Measurements from ENCODE around the gene KRT5.
"Not testable (repeated sequence)": the region's sequence is repeated elsewhere in the genome, so short reads cannot be mapped to it uniquely, and the experiment has no call there.

KRT5 gene

GRCh38 chr12:52508211-52508610 is 12.0 kb downstream of the KRT5 start:
- Mint-ChIP-seq H3K4me3 (no peak overlapping the region), H3K36me3 (ENCODE audit: low read depth) (no peaks in the 10 kb centered on the region), H3K27ac (no peak overlapping the region), H3K27me3 (ENCODE audit: low read depth) (peaks cover 12% of the 10 kb centered on the region), H3K4me1 (no peaks in the 10 kb centered on the region), H3K9me3 (peaks cover 14% of the 10 kb centered on the region)
- TF ChIP-seq CTCF (IDR thresholded peaks at IDR 0.05; ENCODE audit: unreplicated experiment in 3 of 3): no peak

GRCh38 chr12:52506858-52507715 is 13.1 kb downstream of the KRT5 start:
- Mint-ChIP-seq H3K36me3 (ENCODE audit: low read depth) (no peaks in the 10 kb centered on the region), H3K4me1 (no peaks in the 10 kb centered on the region), H3K4me3 (no peak overlapping the region), H3K27me3 (ENCODE audit: low read depth) (peaks cover 12% of the 10 kb centered on the region), H3K9me3 (peaks cover 14% of the 10 kb centered on the region), H3K27ac (no peak overlapping the region)
- peak; percentile 50 to 62 (median 54) for TF ChIP-seq CTCF (IDR thresholded peaks at IDR 0.05; ENCODE audit: unreplicated experiment in 3 of 3)

GRCh38 chr12:52502877-52503276 is 17.3 kb downstream of the KRT5 start:
- Mint-ChIP-seq H3K4me3 (no peak overlapping the region), H3K36me3 (ENCODE audit: low read depth) (no peaks in the 10 kb centered on the region), H3K27ac (no peak overlapping the region), H3K27me3 (ENCODE audit: low read depth) (peaks cover 12% of the 10 kb centered on the region), H3K4me1 (no peaks in the 10 kb centered on the region), H3K9me3 (peaks cover 16% of the 10 kb centered on the region)
- TF ChIP-seq CTCF (IDR thresholded peaks at IDR 0.05; ENCODE audit: unreplicated experiment in 3 of 3): no peak

GRCh38 chr12:52501490-52501889 is 18.7 kb downstream of the KRT5 start:
- Mint-ChIP-seq H3K27ac (no peak overlapping the region), H3K9me3 (peaks cover 14% of the 10 kb centered on the region), H3K36me3 (ENCODE audit: low read depth) (no peaks in the 10 kb centered on the region), H3K4me3 (no peak overlapping the region), H3K27me3 (ENCODE audit: low read depth) (peaks cover 10% of the 10 kb centered on the region), H3K4me1 (peaks cover 2% of the 10 kb centered on the region)
- no peak for TF ChIP-seq CTCF (IDR thresholded peaks at IDR 0.05; ENCODE audit: unreplicated experiment in 3 of 3)

- H3K4me1 Mint-ChIP-seq: peaks cover 11% of the 10 kb centered on the region
Observed at GRCh38 chr12:52500574-52500973, 19.6 kb downstream of the KRT5 start.

GRCh38 chr12:52499806-52500560 is 20.2 kb downstream of the KRT5 start:
- H3K36me3 Mint-ChIP-seq (ENCODE audit: low read depth): no peaks in the 10 kb centered on the region
- peaks cover 11% of the 10 kb centered on the region for H3K27me3 Mint-ChIP-seq (ENCODE audit: low read depth)
- peaks cover 17% of the 10 kb centered on the region for H3K4me1 Mint-ChIP-seq
- H3K27ac Mint-ChIP-seq: no peak overlapping the region
- peaks cover 12% of the 10 kb centered on the region for H3K9me3 Mint-ChIP-seq
- no peak overlapping the region for H3K4me3 Mint-ChIP-seq
- TF ChIP-seq CTCF (IDR thresholded peaks at IDR 0.05; ENCODE audit: unreplicated experiment in 3 of 3): no peak

More at GRCh38 chr12:52500574-52500973, 19.6 kb downstream of the KRT5 start:
- not testable (repeated sequence) for H3K4me3 Mint-ChIP-seq; H3K27ac Mint-ChIP-seq; H3K36me3 Mint-ChIP-seq (ENCODE audit: low read depth)
- Mint-ChIP-seq H3K27me3 (ENCODE audit: low read depth) (peaks cover 11% of the 10 kb centered on the region), H3K9me3 (peaks cover 14% of the 10 kb centered on the region)

Measured in nephron (organoid).